HG02763 (cell line): ENCODE results near the gene PANK1.

Experiments
- ATAC-seq: cut with Tn5 transposase; IDR thresholded peaks from one replicate; pipeline ENCODE4 v1.9.1; 2021; ENCODE audit warnings: mild to moderate bottlenecking, moderate library complexity; ENCODE audit not compliant: unreplicated experiment

The PANK1 gene

DNA sequence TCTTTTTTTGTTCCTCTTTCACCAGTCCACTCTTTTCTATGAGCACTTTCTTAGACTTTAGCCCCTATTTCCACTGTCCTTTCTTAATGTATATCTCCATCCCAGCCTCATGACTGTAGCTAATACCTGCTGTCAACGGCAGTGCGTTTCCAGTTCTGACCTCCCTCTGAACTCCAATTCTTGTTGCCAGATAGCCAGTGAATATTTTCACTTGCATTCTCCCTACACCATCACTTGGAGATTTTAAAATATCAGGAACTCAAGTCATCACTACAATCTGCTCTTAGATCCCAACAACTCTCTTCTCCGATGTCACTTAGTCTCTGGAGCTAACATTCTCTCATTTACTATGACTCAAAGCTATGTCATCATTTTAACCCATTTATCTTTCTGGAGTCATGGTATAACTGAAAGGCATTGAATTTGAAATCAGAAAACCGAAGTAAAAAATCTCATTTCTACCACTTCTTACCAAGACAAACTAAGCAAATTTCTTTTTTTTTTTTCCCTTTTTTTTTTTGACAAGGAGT, 104.6 kb downstream of the PANK1 start:
- no peak for ATAC-seq

DNA sequence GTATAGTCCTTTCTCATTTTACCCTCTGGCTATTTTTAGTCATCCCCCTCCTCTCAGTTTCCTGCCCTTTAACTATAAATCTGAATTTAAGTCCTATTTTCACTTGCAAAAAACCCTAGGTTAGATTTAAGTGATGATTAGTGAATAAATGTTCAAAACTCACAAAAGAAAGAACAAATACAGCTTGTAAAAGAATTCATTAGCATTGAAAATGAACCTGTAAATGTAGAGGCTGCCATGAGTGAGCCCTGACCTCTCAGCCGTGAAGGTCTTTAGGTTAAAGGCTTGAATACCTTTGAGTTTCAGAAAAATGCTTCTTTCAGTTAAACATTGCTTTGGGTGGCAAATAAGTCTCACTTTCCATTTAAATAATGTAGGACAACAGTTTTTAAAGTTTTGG, 107.7 kb downstream of the PANK1 start:
- ATAC-seq: no peak

DNA sequence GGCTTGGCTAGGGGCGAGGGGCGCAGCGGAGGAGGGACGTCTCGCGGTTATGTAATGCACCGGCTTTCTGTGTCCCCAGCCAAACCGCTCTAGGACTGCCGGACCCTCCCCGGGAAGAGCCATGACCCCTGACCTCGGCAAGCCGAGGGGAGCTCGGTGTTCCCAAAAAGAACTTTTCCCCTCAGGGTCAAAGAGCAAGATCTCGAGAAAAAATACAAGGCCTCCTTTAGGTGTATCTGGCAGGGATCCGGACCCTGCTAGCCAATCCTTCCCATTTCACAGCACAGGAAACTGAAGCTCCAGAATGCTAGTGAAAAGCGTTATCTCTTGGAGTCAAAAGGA, 109.1 kb downstream of the PANK1 start:
- no peak for ATAC-seq

DNA sequence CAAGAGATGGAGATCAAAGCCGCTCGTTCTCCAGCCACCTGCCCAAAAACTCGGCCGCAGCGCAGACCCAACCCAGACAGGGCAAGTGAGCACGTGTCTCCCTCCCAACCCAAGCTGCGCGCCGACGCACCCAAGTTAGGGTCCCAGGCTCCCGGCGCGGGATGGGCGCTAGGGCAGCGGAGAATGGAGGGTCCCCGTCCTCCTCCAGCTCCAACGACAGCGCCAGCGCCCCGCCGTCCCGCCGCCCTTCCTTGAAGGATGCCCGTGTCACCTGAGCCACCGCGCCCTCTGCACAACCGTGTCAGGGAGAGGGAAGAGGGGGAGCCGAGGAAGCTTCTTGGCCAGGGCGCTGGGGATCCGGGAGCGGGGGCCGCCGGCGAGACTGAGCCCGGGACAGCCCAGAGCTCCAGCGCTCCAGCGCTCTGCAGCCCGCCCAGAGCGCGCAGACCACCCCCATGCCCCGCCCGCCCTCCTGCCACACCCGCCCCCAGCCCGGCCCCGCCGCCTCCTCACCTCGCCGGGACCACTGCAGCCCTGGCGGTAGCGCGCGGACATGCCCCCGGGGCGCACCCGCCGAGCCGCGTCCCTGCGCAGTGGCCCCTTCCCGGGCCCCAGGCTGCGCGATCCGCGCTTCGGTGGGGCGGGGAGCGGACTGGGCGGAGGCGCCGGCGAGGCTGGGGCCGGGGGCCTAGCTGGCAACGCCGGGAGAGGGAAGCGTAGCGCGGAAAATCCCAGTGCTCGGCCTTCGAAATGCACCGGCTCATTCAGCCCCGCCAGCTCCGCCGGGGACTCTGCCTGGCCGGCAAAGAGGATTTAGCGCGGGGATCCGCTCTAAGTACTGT, 109.7 kb downstream of the PANK1 start, which contains the start of gene SLC16A12:
Gene SLC16A12 (minus strand): TSS at position 424 of the 842 bp plus-strand sequence. CDS start 73,016 bp downstream, outside the sequence.
- no peak for ATAC-seq

DNA sequence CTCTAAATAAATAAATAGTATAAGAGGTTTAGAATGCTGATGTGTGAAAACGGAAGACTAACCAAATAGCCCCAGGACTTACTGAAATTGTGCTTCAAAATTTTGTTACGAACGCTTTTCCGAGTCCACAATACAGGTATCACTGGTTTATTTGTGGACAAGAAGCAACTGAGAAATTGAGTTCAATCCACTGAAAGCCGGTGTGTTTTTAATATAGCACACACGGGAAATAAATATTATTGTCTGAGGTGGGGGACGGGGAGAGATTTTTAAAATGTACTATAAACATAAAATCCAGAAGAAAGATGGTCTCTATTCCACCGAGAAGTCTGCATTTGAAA, 110.2 kb downstream of the PANK1 start:
- no peak for ATAC-seq
